ENCODE data around the gene NPAS2. TPM values are rescaled to one million over a fixed set of nuclear protein-coding genes. Genes with fewer than 3 reads are reported as not detected.

The NPAS2 gene
- total and polyA plus RNA-seq, 2 of the 8 experiments (the other 6 are each of a cell fraction or from before 2014, with no cell fraction given), result 1.8 to 1.9 TPM

- H3K23me2 ChIP-seq (ENCODE audit: low read depth, low read length), result no peaks in the 10 kb centered on the region
- no peak overlapping the region for H2BK5ac ChIP-seq (ENCODE audit: low read depth, low read length)
- FAIRE-seq, result no peak
- H2AFZ ChIP-seq (ENCODE audit: low read length), result no peak overlapping the region
- no peaks in the 10 kb centered on the region for H4K20me1 ChIP-seq (replicated peaks in 1 of 2; ENCODE audit: control insufficient read depth in 1 of 2, insufficient read depth in 2 of 2, low read length in 2 of 2)
- H3K4ac ChIP-seq (replicated peaks; ENCODE audit: insufficient read length, low read depth, low read length), result no peak overlapping the region
- no peaks in the 10 kb centered on the region for H3K79me1 ChIP-seq (ENCODE audit: low read depth, low read length)
- H3K9ac ChIP-seq (replicated peaks in 1 of 4; ENCODE audit: extremely low read depth in 1 of 4, low read depth in 3 of 4, low read length in 3 of 4), result no peak overlapping the region
- peaks cover 0 to 3% (median 0%) of the 10 kb centered on the region in 4 experiments; a peak in 1 of 7 replicates for H3K4me1 ChIP-seq (replicated peaks in 1 of 4; ENCODE audit: control insufficient read depth in 3 of 4, insufficient read depth in 4 of 4, low read length in 3 of 4)
- H3K9me3 ChIP-seq (ENCODE audit: insufficient read depth in 2 of 2, low read depth in 1 of 2, low read length in 1 of 2), result no peaks in the 10 kb centered on the region
- no peak overlapping the region for H3K14ac ChIP-seq (ENCODE audit: insufficient read length)
- no peak overlapping the region for H2AK5ac ChIP-seq (ENCODE audit: low read depth, low read length)
- H3K36me3 ChIP-seq (ENCODE audit: control insufficient read depth in 2 of 4, insufficient read depth in 4 of 4, low read length in 3 of 4), result no peaks in the 10 kb centered on the region
- H3K18ac ChIP-seq (ENCODE audit: extremely low read depth, low read length), result no peak overlapping the region
- H3K27me3 ChIP-seq (replicated peaks in 1 of 4; ENCODE audit: control insufficient read depth in 3 of 4, extremely low read depth in 1 of 4, insufficient read depth in 3 of 4, low read length in 3 of 4), result no peaks in the 10 kb centered on the region
- H3K79me2 ChIP-seq (ENCODE audit: control insufficient read depth in 1 of 2, insufficient read depth in 2 of 2, low read length in 2 of 2), result no peaks in the 10 kb centered on the region
- H3K23ac ChIP-seq (ENCODE audit: insufficient read length), result no peak overlapping the region
- no peak for TF ChIP-seq POLR2A (IDR thresholded peaks at IDR 0.05; ENCODE audit: control extremely low read depth in 1 of 2, low read depth in 2 of 2, low read length in 2 of 2)
- no peak for TF ChIP-seq JUND (IDR thresholded peaks at IDR 0.05; ENCODE audit: low read length)
- TF ChIP-seq CREB1 (IDR thresholded peaks at IDR 0.05), result no peak
- no peak for TF ChIP-seq HDAC2 (IDR thresholded peaks at IDR 0.05; ENCODE audit: borderline replicate concordance in 1 of 2, low read depth in 2 of 2, low read length in 2 of 2)
- no peak for TF ChIP-seq CEBPB (IDR thresholded peaks at IDR 0.05; ENCODE audit: low read depth, low read length)
- no peak for TF ChIP-seq RBBP5 (IDR thresholded peaks at IDR 0.05; ENCODE audit: borderline replicate concordance, low read depth, low read length)
- no peak overlapping the region for H2BK15ac ChIP-seq (ENCODE audit: low read length)
- H3K27ac ChIP-seq (ENCODE audit: low read depth, low read length), result no peak overlapping the region
- ChIA-PET CTCF (ENCODE audit: partially characterized antibody) (no interaction called here), POLR2A (ENCODE audit: partially characterized antibody) (no interaction called here)
- no peak overlapping the region for H3K4me3 ChIP-seq (ENCODE audit: extremely low read depth in 1 of 4, insufficient read depth in 2 of 4, low read depth in 3 of 4, low read length in 4 of 4)
- H4K5ac ChIP-seq (ENCODE audit: insufficient read length, low read depth, low read length), result no peak overlapping the region
- no peak overlapping the region for H3K4me2 ChIP-seq (ENCODE audit: insufficient read depth in 1 of 2, low read depth in 2 of 2, low read length in 2 of 2)
- H2BK12ac ChIP-seq (ENCODE audit: low read depth, low read length), result no peak overlapping the region
- H4K8ac ChIP-seq (ENCODE audit: extremely low read depth, insufficient read depth, low read length), result no peak overlapping the region
- H3K56ac ChIP-seq (replicated peaks; ENCODE audit: insufficient read length, low read depth, low read length), result no peak overlapping the region
- WGBS, 2 experiments (ENCODE audit: extremely low coverage in 1 of 2, insufficient coverage in 1 of 2, insufficient read length in 1 of 2, insufficient replicate concordance in 2 of 2, low coverage in 1 of 2, low lambda C conversion rate in 2 of 2, missing lambda C conversion rate in 1 of 2), result 95% methylated on average over 4 of the region's 4 CpGs; no CpG with 5 or more reads in 1 of the 2 experiments
- DNase-seq (ENCODE audit: low read depth in 1 of 2, low spot score in 2 of 2), result no peak
- H2BK20ac ChIP-seq (ENCODE audit: low read length), result no peak overlapping the region
- no peak overlapping the region for H2BK120ac ChIP-seq (replicated peaks; ENCODE audit: low read depth, low read length)
- H4K91ac ChIP-seq (replicated peaks; ENCODE audit: insufficient read length, low read length), result no peak overlapping the region
Observed at GRCh38 chr2:100963026-100963375, 143.1 kb downstream of the NPAS2 start.

All from H1 (cell line).